Measurements from ENCODE around the gene NDUFS4. TPM values are rescaled to one million over a fixed set of nuclear protein-coding genes. Genes with fewer than 3 reads are reported as not detected.
"Not testable (repeated sequence)": the region's sequence is repeated elsewhere in the genome, so short reads cannot be mapped to it uniquely, and the experiment has no call there.

NDUFS4 gene
- total RNA-seq, 1 donor from 2014 or later: 92.4 TPM

DNA sequence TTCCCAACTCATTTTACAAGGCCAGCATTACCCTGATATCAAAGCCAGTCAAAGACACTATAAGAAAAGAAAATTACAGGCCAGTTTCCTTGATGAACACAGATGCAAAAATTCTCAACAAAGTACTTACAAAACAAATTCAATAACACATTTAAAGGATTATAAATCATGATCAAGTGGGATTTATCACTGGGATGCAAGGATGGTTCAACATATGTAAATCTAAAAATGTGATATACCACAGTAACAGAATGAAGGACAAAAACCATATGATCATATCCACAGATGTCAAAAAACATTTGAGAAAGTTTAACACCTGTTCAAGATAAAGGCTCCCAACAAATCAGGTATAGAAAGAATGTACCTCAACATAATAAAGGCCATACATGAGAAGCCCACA, 130.6 kb downstream of the NDUFS4 start:
- Histone ChIP-seq H3K9me3 (ENCODE audit: insufficient read depth, low read depth, low read length) (no peaks in the 10 kb centered on the region), H3K4me3 (ENCODE audit: insufficient read depth, low read depth, low read length) (no peak overlapping the region)
- no peak for FAIRE-seq

GRCh38 chr5:53694520-53695022, 134.1 kb downstream of the NDUFS4 start:
- H3K27ac ChIP-seq (ENCODE audit: low read depth, low read length): no peak overlapping the region
- FAIRE-seq: no peak
- no peak for DNase-seq (ENCODE audit: low read depth)
- H3K79me2 ChIP-seq (ENCODE audit: insufficient read depth, low read length): no peaks in the 10 kb centered on the region
- H4K20me1 ChIP-seq (ENCODE audit: insufficient read depth, low read length): no peaks in the 10 kb centered on the region
- H3K9ac ChIP-seq (ENCODE audit: low read length): no peak overlapping the region
- H3K4me2 ChIP-seq (ENCODE audit: low read length): no peak overlapping the region
- peaks cover 4% of the 10 kb centered on the region for H3K36me3 Mint-ChIP-seq (ENCODE audit: low read depth, unreplicated experiment)
- no peaks in the 10 kb centered on the region for H3K27me3 ChIP-seq (ENCODE audit: insufficient read depth, low read length)
- H3K4me1 ChIP-seq (ENCODE audit: insufficient read depth, low read length): no peaks in the 10 kb centered on the region
- H3K36me3 ChIP-seq (ENCODE audit: insufficient read depth, low read length): no peaks in the 10 kb centered on the region
- no peak overlapping the region for H3K4me3 ChIP-seq (ENCODE audit: insufficient read depth, low read depth, low read length)
- no peaks in the 10 kb centered on the region for H3K9me3 ChIP-seq (ENCODE audit: insufficient read depth, low read depth, low read length)
- TF ChIP-seq EZH2 (IDR thresholded peaks at IDR 0.05; ENCODE audit: insufficient read depth, low read length) (no peak), CTCF (IDR thresholded peaks at IDR 0.05; ENCODE audit: insufficient read depth, low read depth, low read length) (no peak)
- no peak overlapping the region for H3K27ac Mint-ChIP-seq (ENCODE audit: unreplicated experiment)
- H2AFZ ChIP-seq (ENCODE audit: low read depth, low read length): no peak overlapping the region
- peaks cover 27% of the 10 kb centered on the region for H3K9me3 Mint-ChIP-seq (ENCODE audit: unreplicated experiment)
- no peak overlapping the region for H3K4me3 Mint-ChIP-seq (ENCODE audit: unreplicated experiment)
- no peaks in the 10 kb centered on the region for H3K4me1 Mint-ChIP-seq (ENCODE audit: low read depth, unreplicated experiment)
- H3K27me3 Mint-ChIP-seq (ENCODE audit: low read depth, unreplicated experiment): no peaks in the 10 kb centered on the region

More for the DNA sequence above, 130.6 kb downstream of the NDUFS4 start:
- no peaks in the 10 kb centered on the region for H3K79me2 ChIP-seq (ENCODE audit: insufficient read depth, low read length)
- no peaks in the 10 kb centered on the region for H3K27me3 Mint-ChIP-seq (ENCODE audit: low read depth, unreplicated experiment)
- H3K27ac ChIP-seq (ENCODE audit: low read depth, low read length): no peak overlapping the region
- H3K36me3 ChIP-seq (ENCODE audit: insufficient read depth, low read length): no peaks in the 10 kb centered on the region
- H3K4me2 ChIP-seq (ENCODE audit: low read length): no peak overlapping the region
- no peak overlapping the region for H2AFZ ChIP-seq (ENCODE audit: low read depth, low read length)
- H3K27ac Mint-ChIP-seq (ENCODE audit: unreplicated experiment): no peak overlapping the region
- H3K9me3 Mint-ChIP-seq (ENCODE audit: unreplicated experiment): peaks cover 22% of the 10 kb centered on the region
- no peak for TF ChIP-seq EZH2 (IDR thresholded peaks at IDR 0.05; ENCODE audit: insufficient read depth, low read length)
- no peak for TF ChIP-seq CTCF (IDR thresholded peaks at IDR 0.05; ENCODE audit: insufficient read depth, low read depth, low read length)
- H3K9ac ChIP-seq (ENCODE audit: low read length): no peak overlapping the region
- no peak overlapping the region for H3K4me3 Mint-ChIP-seq (ENCODE audit: unreplicated experiment)
- H3K4me1 Mint-ChIP-seq (ENCODE audit: low read depth, unreplicated experiment): no peaks in the 10 kb centered on the region
- no peak for DNase-seq (ENCODE audit: low read depth)
- peaks cover 21% of the 10 kb centered on the region for H3K36me3 Mint-ChIP-seq (ENCODE audit: low read depth, unreplicated experiment)
- H3K27me3 ChIP-seq (ENCODE audit: insufficient read depth, low read length): no peaks in the 10 kb centered on the region
- no peaks in the 10 kb centered on the region for H4K20me1 ChIP-seq (ENCODE audit: insufficient read depth, low read length)
- H3K4me1 ChIP-seq (ENCODE audit: insufficient read depth, low read length): no peaks in the 10 kb centered on the region

DNA sequence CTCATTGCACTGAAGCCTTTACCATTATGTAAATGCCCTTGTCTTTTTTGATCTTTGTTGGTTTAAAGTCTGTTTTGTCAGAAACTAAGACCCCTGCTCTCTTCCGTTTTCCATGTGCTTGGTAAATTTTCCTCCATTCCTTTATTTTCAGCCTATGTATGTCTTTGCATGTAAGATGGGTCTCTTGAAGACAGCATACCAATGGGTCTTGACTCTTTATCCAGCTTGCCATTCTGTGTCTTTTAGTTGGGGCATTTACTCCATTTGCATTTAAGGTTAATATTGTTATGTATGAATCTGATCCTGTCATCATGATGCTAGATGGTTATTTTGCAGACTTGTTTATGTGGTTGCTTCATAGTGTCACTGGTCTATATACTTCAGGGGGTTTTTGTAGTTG, 150.0 kb downstream of the NDUFS4 start:
- not testable (repeated sequence) for H4K20me1 ChIP-seq (ENCODE audit: insufficient read depth, low read length); FAIRE-seq; H3K27ac ChIP-seq (ENCODE audit: low read depth, low read length); H3K9ac ChIP-seq (ENCODE audit: low read length); H3K36me3 Mint-ChIP-seq (ENCODE audit: low read depth, unreplicated experiment); H3K9me3 ChIP-seq (ENCODE audit: insufficient read depth, low read depth, low read length); H3K4me2 ChIP-seq (ENCODE audit: low read length); H3K4me3 Mint-ChIP-seq (ENCODE audit: unreplicated experiment); H3K27me3 Mint-ChIP-seq (ENCODE audit: low read depth, unreplicated experiment); H3K27me3 ChIP-seq (ENCODE audit: insufficient read depth, low read length); DNase-seq (ENCODE audit: low read depth); H2AFZ ChIP-seq (ENCODE audit: low read depth, low read length); H3K36me3 ChIP-seq (ENCODE audit: insufficient read depth, low read length); H3K79me2 ChIP-seq (ENCODE audit: insufficient read depth, low read length); H3K27ac Mint-ChIP-seq (ENCODE audit: unreplicated experiment); H3K4me1 ChIP-seq (ENCODE audit: insufficient read depth, low read length); H3K4me3 ChIP-seq (ENCODE audit: insufficient read depth, low read depth, low read length); H3K4me1 Mint-ChIP-seq (ENCODE audit: low read depth, unreplicated experiment)
- peaks cover 27% of the 10 kb centered on the region for H3K9me3 Mint-ChIP-seq (ENCODE audit: unreplicated experiment)

Measured in astrocyte (in vitro differentiated cells and primary cell).